ENCODE data around the gene CALHM4.
A peak's percentile ranks its signal among the peaks of the same experiment; 100 is the strongest.

The CALHM4 gene

GRCh38 chr6:116528133-116528532 is 25.4 kb upstream of the CALHM4 start:
- DNase-seq (ENCODE audit: extremely low read depth, low read depth) = no peak
- TF ChIP-seq CTCF (IDR thresholded peaks at IDR 0.05; ENCODE audit: low read depth, low read length, missing control alignments) = no peak
- H3K4me3 ChIP-seq (replicated peaks; ENCODE audit: low read depth, low read length) = no peak overlapping the region

GRCh38 chr6:116528780-116529179 is 24.8 kb upstream of the CALHM4 start:
- H3K4me3 ChIP-seq (replicated peaks; ENCODE audit: low read depth, low read length) = no peak overlapping the region
- TF ChIP-seq CTCF (IDR thresholded peaks at IDR 0.05; ENCODE audit: low read depth, low read length, missing control alignments) = no peak
- no peak for DNase-seq (ENCODE audit: extremely low read depth, low read depth)

- DNase-seq (ENCODE audit: extremely low read depth, low read depth) = no peak
- TF ChIP-seq CTCF (IDR thresholded peaks at IDR 0.05; ENCODE audit: low read depth, low read length, missing control alignments) = no peak
Observed at GRCh38 chr6:116529466-116530290, 23.9 kb upstream of the CALHM4 start.

GRCh38 chr6:116530436-116530835 is 23.1 kb upstream of the CALHM4 start:
- H3K4me3 ChIP-seq (replicated peaks; ENCODE audit: low read depth, low read length) = no peak overlapping the region
- no peak for DNase-seq (ENCODE audit: extremely low read depth, low read depth)
- no peak for TF ChIP-seq CTCF (IDR thresholded peaks at IDR 0.05; ENCODE audit: low read depth, low read length, missing control alignments)

More at GRCh38 chr6:116529466-116530290, 23.9 kb upstream of the CALHM4 start:
- H3K4me3 ChIP-seq (replicated peaks; ENCODE audit: low read depth, low read length) = no peak overlapping the region

GRCh38 chr6:116531675-116532570 is 21.6 kb upstream of the CALHM4 start:
- peak; percentile 62 for TF ChIP-seq CTCF (IDR thresholded peaks at IDR 0.05; ENCODE audit: low read depth, low read length, missing control alignments)
- no peak overlapping the region for H3K4me3 ChIP-seq (replicated peaks; ENCODE audit: low read depth, low read length)
- no peak for DNase-seq (ENCODE audit: extremely low read depth, low read depth)

- no peak for TF ChIP-seq CTCF (IDR thresholded peaks at IDR 0.05; ENCODE audit: low read depth, low read length, missing control alignments)
- H3K4me3 ChIP-seq (replicated peaks; ENCODE audit: low read depth, low read length) = no peak overlapping the region
- no peak for DNase-seq (ENCODE audit: extremely low read depth, low read depth)
Observed at GRCh38 chr6:116533233-116533957, 20.2 kb upstream of the CALHM4 start.

Data from HFF-Myc (cell line).